BLaER1 treated with 17β-estradiol and CSF1 and Interleukin-3, amounts not matched to agents 10 nM and 100 nM (cell line): Measurements from ENCODE around the gene PTPRD.

ENCODE experiments used
- H3K27ac ChIP-seq, 11 experiments: shearing (Covaris generic); formaldehyde crosslinking; 2 replicates each; pipeline ENCODE4 v1.8.1; 2022
- H3K27me3 ChIP-seq, 11 experiments: shearing (Covaris generic); formaldehyde crosslinking; 2 replicates each; pipeline ENCODE4 v1.8.1; 2022
- H3K36me3 ChIP-seq, 11 experiments: shearing (Covaris generic); formaldehyde crosslinking; 2 replicates each; pipeline ENCODE4 v1.8.1; 2022
- H3K4me1 ChIP-seq, 10 experiments: shearing (Covaris generic); formaldehyde crosslinking; 2 replicates each; pipeline ENCODE4 v1.8.1; 2022
- H3K4me2 ChIP-seq, 11 experiments: shearing (Covaris generic); formaldehyde crosslinking; 2 replicates each; pipeline ENCODE4 v1.8.1; 2022
- H3K4me3 ChIP-seq, 10 experiments: shearing (Covaris generic); formaldehyde crosslinking; 2 replicates each; pipeline ENCODE4 v1.8.1; 2022
- H3K9ac ChIP-seq, 11 experiments: shearing (Covaris generic); formaldehyde crosslinking; 2 replicates each; pipeline ENCODE4 v1.8.1; 2022
- H3K9me3 ChIP-seq, 11 experiments: shearing (Covaris generic); formaldehyde crosslinking; replicated peaks in 1 of 11; 2 replicates each; pipeline ENCODE4 v1.8.1; 2022
- H4K20me1 ChIP-seq, 11 experiments: shearing (Covaris generic); formaldehyde crosslinking; 2 replicates each; pipeline ENCODE4 v1.8.1; 2022
- Cebpa-rat ChIP-seq, 11 experiments: shearing (Covaris generic); IDR thresholded peaks; 2 replicates each; pipeline ENCODE4 v1.8.1; 2022

PTPRD gene

GRCh38 chr9:9783211-9783610 lies 829.6 kb downstream of the PTPRD start:
- Histone ChIP-seq H3K27me3 (no peaks in the 10 kb centered on the region), H3K4me3 (no peak overlapping the region), H3K36me3 (no peaks in the 10 kb centered on the region), H3K9me3 (no peaks in the 10 kb centered on the region), H3K4me2 (no peak overlapping the region), H3K9ac (no peak overlapping the region), H3K4me1 (no peaks in the 10 kb centered on the region), H4K20me1 (no peaks in the 10 kb centered on the region), H3K27ac (no peak overlapping the region)
- TF ChIP-seq Cebpa-rat (IDR thresholded peaks at IDR 0.05) = no peak

GRCh38 chr9:9778293-9778692 lies 834.5 kb downstream of the PTPRD start:
- TF ChIP-seq Cebpa-rat (IDR thresholded peaks at IDR 0.05) = no peak
- H3K9ac ChIP-seq = no peak overlapping the region
- no peaks in the 10 kb centered on the region for H3K36me3 ChIP-seq
- no peaks in the 10 kb centered on the region for H4K20me1 ChIP-seq
- no peak overlapping the region for H3K27ac ChIP-seq
- H3K4me2 ChIP-seq = no peak overlapping the region
- H3K27me3 ChIP-seq = no peaks in the 10 kb centered on the region
- H3K4me1 ChIP-seq = no peaks in the 10 kb centered on the region
- H3K9me3 ChIP-seq = no peaks in the 10 kb centered on the region
- H3K4me3 ChIP-seq = no peak overlapping the region

- no peaks in the 10 kb centered on the region for H3K36me3 ChIP-seq
- no peaks in the 10 kb centered on the region for H3K4me1 ChIP-seq
- no peaks in the 10 kb centered on the region for H3K9me3 ChIP-seq
- no peak overlapping the region for H3K9ac ChIP-seq
- H3K4me3 ChIP-seq = no peak overlapping the region
- no peak for TF ChIP-seq Cebpa-rat (IDR thresholded peaks at IDR 0.05)
- H3K27ac ChIP-seq = no peak overlapping the region
- H4K20me1 ChIP-seq = no peaks in the 10 kb centered on the region
- H3K4me2 ChIP-seq = no peak overlapping the region
- H3K27me3 ChIP-seq = no peaks in the 10 kb centered on the region
These were observed 838.3 kb downstream of the PTPRD start for GRCh38 chr9:9774471-9774870.

GRCh38 chr9:9771314-9771713 lies 841.5 kb downstream of the PTPRD start:
- Histone ChIP-seq H3K36me3 (no peaks in the 10 kb centered on the region), H3K9ac (no peak overlapping the region), H3K27me3 (no peaks in the 10 kb centered on the region), H3K4me3 (no peak overlapping the region), H4K20me1 (no peaks in the 10 kb centered on the region), H3K9me3 (no peaks in the 10 kb centered on the region), H3K27ac (no peak overlapping the region), H3K4me1 (no peaks in the 10 kb centered on the region), H3K4me2 (no peak overlapping the region)
- TF ChIP-seq Cebpa-rat (IDR thresholded peaks at IDR 0.05) = no peak

GRCh38 chr9:9764821-9765220 lies 848.0 kb downstream of the PTPRD start:
- no peak overlapping the region for H3K9ac ChIP-seq
- H4K20me1 ChIP-seq = no peaks in the 10 kb centered on the region
- no peak overlapping the region for H3K4me3 ChIP-seq
- H3K27ac ChIP-seq = no peak overlapping the region
- H3K27me3 ChIP-seq = no peaks in the 10 kb centered on the region
- H3K4me1 ChIP-seq = no peaks in the 10 kb centered on the region
- H3K4me2 ChIP-seq = no peak overlapping the region
- no peaks in the 10 kb centered on the region for H3K9me3 ChIP-seq
- no peaks in the 10 kb centered on the region for H3K36me3 ChIP-seq
- no peak for TF ChIP-seq Cebpa-rat (IDR thresholded peaks at IDR 0.05)

- no peaks in the 10 kb centered on the region for H3K9me3 ChIP-seq
- H3K27ac ChIP-seq = no peak overlapping the region
- TF ChIP-seq Cebpa-rat (IDR thresholded peaks at IDR 0.05) = no peak
- H3K4me2 ChIP-seq = no peak overlapping the region
- no peaks in the 10 kb centered on the region for H3K27me3 ChIP-seq
- H3K36me3 ChIP-seq = no peaks in the 10 kb centered on the region
- H3K4me3 ChIP-seq = no peak overlapping the region
- H3K4me1 ChIP-seq = no peaks in the 10 kb centered on the region
- H3K9ac ChIP-seq = no peak overlapping the region
- no peaks in the 10 kb centered on the region for H4K20me1 ChIP-seq
These were observed 858.6 kb downstream of the PTPRD start for GRCh38 chr9:9754186-9754585.

GRCh38 chr9:9753266-9753665 lies 859.5 kb downstream of the PTPRD start:
- H3K4me3 ChIP-seq = no peak overlapping the region

GRCh38 chr9:9752722-9753121 lies 860.1 kb downstream of the PTPRD start:
- H3K4me3 ChIP-seq = no peak overlapping the region
- no peaks in the 10 kb centered on the region for H4K20me1 ChIP-seq
- no peaks in the 10 kb centered on the region for H3K36me3 ChIP-seq
- no peaks in the 10 kb centered on the region for H3K9me3 ChIP-seq
- no peaks in the 10 kb centered on the region for H3K27me3 ChIP-seq
- no peak overlapping the region for H3K4me2 ChIP-seq
- no peaks in the 10 kb centered on the region for H3K4me1 ChIP-seq
- no peak for TF ChIP-seq Cebpa-rat (IDR thresholded peaks at IDR 0.05)
- H3K27ac ChIP-seq = no peak overlapping the region
- no peak overlapping the region for H3K9ac ChIP-seq

More at GRCh38 chr9:9753266-9753665, 859.5 kb downstream of the PTPRD start:
- H4K20me1 ChIP-seq = no peaks in the 10 kb centered on the region
- H3K4me2 ChIP-seq = no peak overlapping the region
- TF ChIP-seq Cebpa-rat (IDR thresholded peaks at IDR 0.05) = no peak
- no peaks in the 10 kb centered on the region for H3K36me3 ChIP-seq
- H3K9me3 ChIP-seq = no peaks in the 10 kb centered on the region
- no peak overlapping the region for H3K9ac ChIP-seq
- H3K27ac ChIP-seq = no peak overlapping the region
- H3K4me1 ChIP-seq = no peaks in the 10 kb centered on the region
- H3K27me3 ChIP-seq = no peaks in the 10 kb centered on the region

- Histone ChIP-seq H3K27ac (no peak overlapping the region), H3K4me2 (no peak overlapping the region), H3K4me1 (0 out of 20 replicates have a peak, but pooled peaks cover 0 to 3% (median 0%) of the 10 kb centered on the region in 10 experiments), H3K36me3 (no peaks in the 10 kb centered on the region), H3K9ac (no peak overlapping the region), H3K4me3 (no peak overlapping the region), H3K9me3 (no peaks in the 10 kb centered on the region), H4K20me1 (no peaks in the 10 kb centered on the region), H3K27me3 (no peaks in the 10 kb centered on the region)
- no peak for TF ChIP-seq Cebpa-rat (IDR thresholded peaks at IDR 0.05)
These were observed 860.8 kb downstream of the PTPRD start for GRCh38 chr9:9751996-9752395.

- Histone ChIP-seq H3K9ac (no peak overlapping the region), H3K27me3 (no peaks in the 10 kb centered on the region), H3K4me2 (no peak overlapping the region), H3K27ac (no peak overlapping the region), H4K20me1 (no peaks in the 10 kb centered on the region), H3K36me3 (no peaks in the 10 kb centered on the region), H3K4me3 (no peak overlapping the region), H3K9me3 (no peaks in the 10 kb centered on the region), H3K4me1 (0 out of 20 replicates have a peak, but pooled peaks cover 0 to 5% (median 0%) of the 10 kb centered on the region in 10 experiments)
- peak in 3 of 11 experiments; percentile 13 to 36 (median 35); a peak in 2 of 22 replicates for TF ChIP-seq Cebpa-rat (IDR thresholded peaks at IDR 0.05)
These were observed 862.1 kb downstream of the PTPRD start for GRCh38 chr9:9750719-9751118.
